MM.1S (cell line): ENCODE results near the gene COL25A1.

Source experiments
- EZH2 ChIP-seq: fragments of 300-600 bp; sonication (generic); optimal IDR thresholded peaks from 2 replicates; pipeline ENCODE3; 2017; ENCODE audit warnings: low read depth, mild to moderate bottlenecking, antibody characterized with exemption, low read length, mixed read lengths
- EZH2phosphoT487 ChIP-seq: fragments of 300-600 bp; sonication (generic); IDR thresholded peaks from 2 replicates; pipeline ENCODE4 v1.6.1; 2018; ENCODE audit warnings: antibody characterized with exemption, low read length
- TF ChIP-seq, protein P1 (sequence below): fragments of 300-600 bp; sonication (generic); IDR thresholded peaks from 2 replicates; pipeline ENCODE4 v1.5.1; 2016; ENCODE audit warnings: antibody characterized with exemption, low read length, mixed read lengths

GRCh38 chr4:108775921-108776320 lies 526.5 kb downstream of the COL25A1 start:
- TF ChIP-seq, protein P1, sequence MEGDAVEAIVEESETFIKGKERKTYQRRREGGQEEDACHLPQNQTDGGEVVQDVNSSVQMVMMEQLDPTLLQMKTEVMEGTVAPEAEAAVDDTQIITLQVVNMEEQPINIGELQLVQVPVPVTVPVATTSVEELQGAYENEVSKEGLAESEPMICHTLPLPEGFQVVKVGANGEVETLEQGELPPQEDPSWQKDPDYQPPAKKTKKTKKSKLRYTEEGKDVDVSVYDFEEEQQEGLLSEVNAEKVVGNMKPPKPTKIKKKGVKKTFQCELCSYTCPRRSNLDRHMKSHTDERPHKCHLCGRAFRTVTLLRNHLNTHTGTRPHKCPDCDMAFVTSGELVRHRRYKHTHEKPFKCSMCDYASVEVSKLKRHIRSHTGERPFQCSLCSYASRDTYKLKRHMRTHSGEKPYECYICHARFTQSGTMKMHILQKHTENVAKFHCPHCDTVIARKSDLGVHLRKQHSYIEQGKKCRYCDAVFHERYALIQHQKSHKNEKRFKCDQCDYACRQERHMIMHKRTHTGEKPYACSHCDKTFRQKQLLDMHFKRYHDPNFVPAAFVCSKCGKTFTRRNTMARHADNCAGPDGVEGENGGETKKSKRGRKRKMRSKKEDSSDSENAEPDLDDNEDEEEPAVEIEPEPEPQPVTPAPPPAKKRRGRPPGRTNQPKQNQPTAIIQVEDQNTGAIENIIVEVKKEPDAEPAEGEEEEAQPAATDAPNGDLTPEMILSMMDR: no peak
- TF ChIP-seq EZH2: no peak
- TF ChIP-seq EZH2phosphoT487: no peak
